Measurements from ENCODE around the gene COX20. TPM values are rescaled to one million over a fixed set of nuclear protein-coding genes. Genes with fewer than 3 reads are reported as not detected.

Gene COX20
- total and polyA plus RNA-seq, 8 donors, result 10.7 to 44.5 (median 18.2) TPM

GRCh38 chr1:244800821-244801220 is 34.6 kb upstream of the COX20 start:
- 54 to 77% methylated on average over 9 of the region's 9 CpGs for WGBS, 2 donors
- ATAC-seq (no peak), DNase-seq (peak in 1 of 6 donors; percentile 21), FAIRE-seq (no peak)
- no peaks in the 10 kb centered on the region for H3K9me3 ChIP-seq
- intact Hi-C loops (cut with DNase I), result loop anchor here in 2 of 3 donors (5.0 kb wide), 2 partner anchors 241 to 246 kb away; no protein-coding TSS in a partner anchor
- H3K4me3 ChIP-seq, result no peak overlapping the region
- no peaks in the 10 kb centered on the region for H3K27me3 ChIP-seq
- H3K36me3 ChIP-seq, result no peaks in the 10 kb centered on the region
- H3K27ac ChIP-seq, result no peak overlapping the region
- no peak for TF ChIP-seq CTCF (IDR thresholded peaks at IDR 0.05)
- no peaks in the 10 kb centered on the region for H3K4me1 ChIP-seq

- Histone ChIP-seq H3K36me3 (no peaks in the 10 kb centered on the region), H3K4me1 (no peaks in the 10 kb centered on the region), H3K27me3 (no peaks in the 10 kb centered on the region), H3K27ac (no peak overlapping the region), H3K9me3 (no peaks in the 10 kb centered on the region), H3K4me3 (no peak overlapping the region)
- FAIRE-seq (no peak), DNase-seq (peak in 3 of 6 donors; percentile 8 to 58 (median 31)), ATAC-seq (peak; percentile 61 to 83 (median 80))
- 23 to 25% methylated on average over 14 of the region's 14 CpGs for WGBS, 2 donors
- intact Hi-C loops (cut with DNase I), result loop anchor here in 2 of 3 donors (5.0 kb wide), 2 partner anchors 241 to 246 kb away; no protein-coding TSS in a partner anchor
- TF ChIP-seq CTCF (IDR thresholded peaks at IDR 0.05), result peak; percentile 27 to 47 (median 36)
Measured at GRCh38 chr1:244801246-244801645, 34.2 kb upstream of the COX20 start.

GRCh38 chr1:244802041-244802440 is 33.4 kb upstream of the COX20 start:
- H3K4me1 ChIP-seq, result no peaks in the 10 kb centered on the region
- WGBS, 2 donors, result 39% methylated on average over 14 of the region's 14 CpGs
- no peaks in the 10 kb centered on the region for H3K9me3 ChIP-seq
- no peaks in the 10 kb centered on the region for H3K36me3 ChIP-seq
- no peak for TF ChIP-seq CTCF (IDR thresholded peaks at IDR 0.05)
- no peak overlapping the region for H3K27ac ChIP-seq
- FAIRE-seq (no peak), ATAC-seq (peak in 2 of 4 donors; percentile 16 to 25), DNase-seq (peak in 1 of 6 donors; percentile 41)
- intact Hi-C loops (cut with DNase I), result loop anchor here in 2 of 3 donors (5.0 kb wide), 2 partner anchors 240 to 245 kb away; no protein-coding TSS in a partner anchor
- H3K4me3 ChIP-seq, result no peak overlapping the region
- H3K27me3 ChIP-seq, result no peaks in the 10 kb centered on the region

GRCh38 chr1:244802556-244803239 is 32.8 kb upstream of the COX20 start:
- Histone ChIP-seq H3K9me3 (no peaks in the 10 kb centered on the region), H3K4me3 (no peak overlapping the region), H3K27me3 (no peaks in the 10 kb centered on the region), H3K4me1 (no peaks in the 10 kb centered on the region), H3K36me3 (no peaks in the 10 kb centered on the region), H3K27ac (no peak overlapping the region)
- ATAC-seq (no peak), DNase-seq (peak in 1 of 6 donors; percentile 25), FAIRE-seq (no peak)
- 78 to 85% methylated on average over 16 of the region's 16 CpGs for WGBS, 2 donors
- TF ChIP-seq CTCF (IDR thresholded peaks at IDR 0.05), result no peak
- intact Hi-C loops (cut with DNase I), result loop anchor here in 2 of 3 donors (5.0 kb wide), 2 partner anchors 240 to 245 kb away; no protein-coding TSS in a partner anchor

GRCh38 chr1:244804841-244805240 is 30.6 kb upstream of the COX20 start:
- FAIRE-seq, result no peak
- WGBS, 2 donors, result 83 to 89% methylated on average over 8 of the region's 8 CpGs

More at GRCh38 chr1:244804841-244805240, 30.6 kb upstream of the COX20 start:
- no peaks in the 10 kb centered on the region for H3K9me3 ChIP-seq
- DNase-seq (no peak), ATAC-seq (no peak)
- intact Hi-C loops (cut with DNase I), result loop anchor here in 2 of 3 donors (5.0 kb wide), 2 partner anchors 237 to 242 kb away; no protein-coding TSS in a partner anchor
- no peak for TF ChIP-seq CTCF (IDR thresholded peaks at IDR 0.05)
- H3K27me3 ChIP-seq, result no peaks in the 10 kb centered on the region
- H3K4me1 ChIP-seq, result no peaks in the 10 kb centered on the region
- no peak overlapping the region for H3K27ac ChIP-seq
- H3K36me3 ChIP-seq, result no peaks in the 10 kb centered on the region
- no peak overlapping the region for H3K4me3 ChIP-seq

Measured in pancreas (tissue), 10 donors.